Prostate gland (tissue), 2 donors: ENCODE measurements around the gene PDE1C. TPM values are rescaled to one million over a fixed set of nuclear protein-coding genes. Genes with fewer than 3 reads are reported as not detected.

Experiments used
- DNase-seq: peaks from one replicate; pipeline ENCODE4 v3.0.0-alpha.2; 2019; ENCODE audit warnings: low spot score
- H3K27ac ChIP-seq, 2 donors: fragments of 200-600 bp; sonication (generic); 2 replicates each; pipeline ENCODE4 v1.5.1; 2017 to 2019
- H3K27me3 ChIP-seq: fragments of 200-600 bp; sonication (generic); replicated peaks from 2 replicates; pipeline ENCODE4 v1.5.1; 2019; ENCODE audit not compliant: insufficient read depth
- H3K36me3 ChIP-seq, 2 donors: fragments of 200-600 bp; sonication (generic); 1 replicate in 1 of 2; 2 replicates in 1 of 2; pipeline versions ENCODE4 v1.5.1 to v1.8.1; 2017 to 2019
- H3K4me1 ChIP-seq: fragments of 200-600 bp; sonication (generic); replicated peaks from 2 replicates; pipeline ENCODE4 v1.5.1; 2019
- H3K4me3 ChIP-seq, 2 donors: fragments of 200-600 bp; sonication (generic); 2 replicates each; pipeline ENCODE4 v1.5.1; 2017 to 2019
- H3K9me3 ChIP-seq: fragments of 200-600 bp; sonication (generic); 2 replicates; pipeline ENCODE4 v1.5.1; 2017
- CTCF ChIP-seq, 4 experiments: fragments of 200-600 bp in 2 of 4; fragments of 450-650 bp in 2 of 4; sonication (generic) in 2 of 4; IDR thresholded peaks; 1 replicate in 3 of 4; 2 replicates in 1 of 4; pipeline ENCODE4 v1.5.1; 2016 to 2019; ENCODE audit warnings: antibody characterized with exemption in 4 of 4, mild to moderate bottlenecking in 2 of 4, moderate library complexity in 2 of 4
- POLR2A ChIP-seq: fragments of 450-650 bp; IDR thresholded peaks from one replicate; pipeline ENCODE4 v1.6.1; 2016; ENCODE audit warnings: antibody characterized with exemption, mild to moderate bottlenecking
- POLR2AphosphoS5 ChIP-seq: sonication (generic); formaldehyde crosslinking; IDR thresholded peaks from one replicate; pipeline ENCODE4 v1.6.1; 2017; ENCODE audit warnings: antibody characterized with exemption
- WGBS: methylation state at CpG from one replicate; pipeline ENCODE4 v1.1.5; 2018; 5-methylcytosine and 5-hydroxymethylcytosine counted together
- intact Hi-C: fragments of 100-400 bp; cut with DNase I; formaldehyde crosslinking; loops from one replicate; pipeline ENCODE4 v1.14.2; 2022
- total RNA-seq, 2 donors: library from RNA; depleted of rRNA; stranded (reverse); fragments of >200 nt; gene quantifications; one replicate each; pipeline ENCODE4 v1.1.0, GENCODE V29; 2016

The PDE1C gene
- total RNA-seq, 2 donors from 2014 or later, result 2.4 to 4.2 TPM

- Histone ChIP-seq H3K4me3 (no peak overlapping the region), H3K4me1 (no peaks in the 10 kb centered on the region), H3K27me3 (no peaks in the 10 kb centered on the region), H3K36me3 (no peaks in the 10 kb centered on the region), H3K9me3 (no peaks in the 10 kb centered on the region), H3K27ac (no peak overlapping the region)
- 6% methylated on average over 3 of the region's 3 CpGs for WGBS
- intact Hi-C loops, result no loop called here
- no peak for DNase-seq
- TF ChIP-seq POLR2AphosphoS5 (no peak), POLR2A (no peak), CTCF (IDR thresholded peaks at IDR 0.05) (no peak)
Measured at GRCh38 chr7:32048970-32049491, 21.2 kb downstream of the PDE1C start.

GRCh38 chr7:32047801-32048200 is 22.4 kb downstream of the PDE1C start:
- no peaks in the 10 kb centered on the region for H3K9me3 ChIP-seq
- H3K27me3 ChIP-seq, result no peaks in the 10 kb centered on the region
- no peak for DNase-seq
- no peak overlapping the region for H3K4me3 ChIP-seq
- H3K27ac ChIP-seq, result no peak overlapping the region
- no peaks in the 10 kb centered on the region for H3K36me3 ChIP-seq
- intact Hi-C loops, result no loop called here
- TF ChIP-seq POLR2AphosphoS5 (no peak), POLR2A (no peak), CTCF (IDR thresholded peaks at IDR 0.05) (no peak)
- no peaks in the 10 kb centered on the region for H3K4me1 ChIP-seq

- Histone ChIP-seq H3K4me1 (no peaks in the 10 kb centered on the region), H3K27ac (no peak overlapping the region), H3K9me3 (no peaks in the 10 kb centered on the region), H3K36me3 (no peaks in the 10 kb centered on the region), H3K4me3 (no peak overlapping the region), H3K27me3 (no peaks in the 10 kb centered on the region)
- 84% methylated on average over 3 of the region's 3 CpGs for WGBS
- no peak for DNase-seq
- TF ChIP-seq POLR2A (no peak), POLR2AphosphoS5 (no peak), CTCF (IDR thresholded peaks at IDR 0.05) (no peak)
- intact Hi-C loops, result no loop called here
Measured at GRCh38 chr7:32047075-32047474, 23.1 kb downstream of the PDE1C start.

- H3K4me3 ChIP-seq, result no peak overlapping the region
- no peak for TF ChIP-seq POLR2AphosphoS5
- no peak for TF ChIP-seq POLR2A
- TF ChIP-seq CTCF (IDR thresholded peaks at IDR 0.05), result no peak
- no peaks in the 10 kb centered on the region for H3K27me3 ChIP-seq
- no peaks in the 10 kb centered on the region for H3K9me3 ChIP-seq
- intact Hi-C loops, result no loop called here
- no peaks in the 10 kb centered on the region for H3K36me3 ChIP-seq
- H3K4me1 ChIP-seq, result no peaks in the 10 kb centered on the region
- H3K27ac ChIP-seq, result no peak overlapping the region
- no peak for DNase-seq
Measured at GRCh38 chr7:32045228-32045627, 25.0 kb downstream of the PDE1C start.

GRCh38 chr7:32044739-32045138 is 25.5 kb downstream of the PDE1C start:
- DNase-seq, result no peak
- intact Hi-C loops, result no loop called here
- no peak overlapping the region for H3K27ac ChIP-seq
- no peaks in the 10 kb centered on the region for H3K4me1 ChIP-seq
- H3K4me3 ChIP-seq, result no peak overlapping the region
- WGBS, result 82% methylated on average over 3 of the region's 3 CpGs
- no peaks in the 10 kb centered on the region for H3K36me3 ChIP-seq
- TF ChIP-seq POLR2A (no peak), POLR2AphosphoS5 (no peak), CTCF (IDR thresholded peaks at IDR 0.05) (no peak)
- H3K27me3 ChIP-seq, result no peaks in the 10 kb centered on the region
- H3K9me3 ChIP-seq, result no peaks in the 10 kb centered on the region
